ENCODE measurements around the gene CH25H.

DNA sequence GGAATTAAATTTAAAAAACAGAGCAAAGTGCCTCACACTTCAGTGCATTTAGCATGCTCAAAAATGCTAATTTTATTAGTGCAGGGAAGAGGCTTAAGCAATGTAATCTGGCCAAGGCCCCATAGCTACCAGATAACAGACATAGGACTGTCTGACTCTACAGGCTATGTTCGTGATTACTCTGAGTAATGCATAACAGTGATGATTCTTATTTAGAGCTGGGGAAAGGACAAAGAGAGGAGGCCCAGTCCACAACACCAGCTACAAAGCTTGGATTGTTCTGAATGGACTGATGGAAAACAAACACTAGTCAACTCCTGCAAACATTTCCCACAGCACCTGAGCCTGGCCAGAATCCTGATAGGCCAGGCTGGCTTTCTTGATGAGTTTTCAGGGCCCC lies 8.4 kb upstream of the CH25H start:
- TF ChIP-seq, protein P1, sequence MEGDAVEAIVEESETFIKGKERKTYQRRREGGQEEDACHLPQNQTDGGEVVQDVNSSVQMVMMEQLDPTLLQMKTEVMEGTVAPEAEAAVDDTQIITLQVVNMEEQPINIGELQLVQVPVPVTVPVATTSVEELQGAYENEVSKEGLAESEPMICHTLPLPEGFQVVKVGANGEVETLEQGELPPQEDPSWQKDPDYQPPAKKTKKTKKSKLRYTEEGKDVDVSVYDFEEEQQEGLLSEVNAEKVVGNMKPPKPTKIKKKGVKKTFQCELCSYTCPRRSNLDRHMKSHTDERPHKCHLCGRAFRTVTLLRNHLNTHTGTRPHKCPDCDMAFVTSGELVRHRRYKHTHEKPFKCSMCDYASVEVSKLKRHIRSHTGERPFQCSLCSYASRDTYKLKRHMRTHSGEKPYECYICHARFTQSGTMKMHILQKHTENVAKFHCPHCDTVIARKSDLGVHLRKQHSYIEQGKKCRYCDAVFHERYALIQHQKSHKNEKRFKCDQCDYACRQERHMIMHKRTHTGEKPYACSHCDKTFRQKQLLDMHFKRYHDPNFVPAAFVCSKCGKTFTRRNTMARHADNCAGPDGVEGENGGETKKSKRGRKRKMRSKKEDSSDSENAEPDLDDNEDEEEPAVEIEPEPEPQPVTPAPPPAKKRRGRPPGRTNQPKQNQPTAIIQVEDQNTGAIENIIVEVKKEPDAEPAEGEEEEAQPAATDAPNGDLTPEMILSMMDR (IDR thresholded peaks at IDR 0.05): no peak
- TF ChIP-seq EZH2phosphoT487 (IDR thresholded peaks at IDR 0.05) (no peak), EZH2 (IDR thresholded peaks at IDR 0.05) (no peak)

Data from neural progenitor cell (in vitro differentiated cells).